GM12878 (cell line): Measurements from ENCODE around the gene MYRFL. TPM values are rescaled to one million over a fixed set of nuclear protein-coding genes. Genes with fewer than 3 reads are reported as not detected.

Experiments used
- ATAC-seq: fragments of 200-7000 bp; cut with Tn5 transposase; 3 replicates; pipeline ENCODE4 v1.9.1; 2020; ENCODE audit warnings: mild to moderate bottlenecking, moderate library complexity
- BruUV-seq: library from RNA; stranded (reverse); fragments of 400-500 nt; replicated peaks from 2 replicates; lab custom pipeline; 2021; lab: Mats Ljungman, UMichigan
- CTCF ChIA-PET: fragments of 300-600 bp; sonication (Branson Sonifier 250); formaldehyde crosslinking; extraction: SDS; loops from one replicate; lab custom pipeline; 2021; ENCODE audit warnings: inconsistent platforms; lab: Yijun Ruan, JAX
- POLR2A ChIA-PET: fragments of 350-600 bp; formaldehyde crosslinking; extraction: SDS; loops from one replicate; lab custom pipeline; 2021; ENCODE audit warnings: inconsistent platforms; lab: Charles Lee
- RAD21 ChIA-PET: fragments of 300-600 bp; sonication (Branson Sonifier 250); formaldehyde crosslinking; loops from one replicate; lab custom pipeline; 2023; ENCODE audit warnings: antibody characterized with exemption; ENCODE audit not compliant: unreplicated experiment; lab: Charles Lee
- SMC1A ChIA-PET: fragments of 300-600 bp; sonication (Branson Sonifier 250); formaldehyde crosslinking; loops from one replicate; lab custom pipeline; 2023; ENCODE audit not compliant: unreplicated experiment, uncharacterized antibody; lab: Charles Lee
- DNase-seq: peaks from one replicate; pipeline ENCODE4 v3.0.0-alpha.2; 2011; ENCODE audit warnings: low read depth, low spot score
- FAIRE-seq: peaks from 3 replicates; lab custom pipeline; 2011; peaks lifted over from hg19 to GRCh38; lab: Jason Lieb, UNC
- H2AFZ ChIP-seq: 2 replicates; pipeline ENCODE4 v1.6.0; 2011; ENCODE audit warnings: low read depth, low read length, control low read depth; ENCODE audit not compliant: control insufficient read depth
- H3K27ac ChIP-seq: 2 replicates; pipeline ENCODE4 v1.5.1; 2011; ENCODE audit warnings: control low read depth; ENCODE audit not compliant: control insufficient read depth, insufficient read depth
- H3K27me3 ChIP-seq, 2 experiments: replicated peaks in 1 of 2; 2 replicates each; pipeline versions ENCODE4 v1.6.0 to v1.6.1; 2011; ENCODE audit warnings: low read length in 1 of 2; ENCODE audit not compliant: control insufficient read depth in 2 of 2, insufficient read depth in 2 of 2
- H3K36me3 ChIP-seq, 2 experiments: 2 replicates each; pipeline ENCODE4 v1.5.1; 2011; ENCODE audit warnings: low read length in 1 of 2; ENCODE audit not compliant: control insufficient read depth in 2 of 2, insufficient read depth in 2 of 2
- H3K4me1 ChIP-seq: 2 replicates; pipeline ENCODE4 v1.6.1; 2011; ENCODE audit warnings: mild to moderate bottlenecking, low read length, moderate library complexity, mixed read lengths; ENCODE audit not compliant: control insufficient read depth, insufficient read depth
- H3K4me2 ChIP-seq: 2 replicates; pipeline ENCODE4 v1.6.0; 2011; ENCODE audit warnings: control low read depth; ENCODE audit not compliant: control insufficient read depth, insufficient read depth
- H3K4me3 ChIP-seq: fragments of 200-600 bp; sonication (generic); 2 replicates; pipeline ENCODE4 v1.5.1; 2016
- H3K79me2 ChIP-seq: 2 replicates; pipeline ENCODE4 v1.6.0; 2011; ENCODE audit warnings: low read length; ENCODE audit not compliant: control insufficient read depth, insufficient read depth
- H3K9ac ChIP-seq: 2 replicates; pipeline ENCODE4 v1.8.0; 2011; ENCODE audit warnings: low read length, control low read depth, mixed read lengths; ENCODE audit not compliant: control insufficient read depth, insufficient read depth
- H3K9me3 ChIP-seq: replicated peaks from 3 replicates; pipeline ENCODE4 v1.5.1; 2011; ENCODE audit warnings: mild to moderate bottlenecking, low read length; ENCODE audit not compliant: control insufficient read depth, insufficient read depth
- H4K20me1 ChIP-seq: 2 replicates; pipeline ENCODE4 v1.6.0; 2011; ENCODE audit not compliant: control insufficient read depth, insufficient read depth
- BACH1 ChIP-seq: fragments of 450-650 bp; IDR thresholded peaks from 2 replicates; pipeline ENCODE4 v1.6.1; 2017; ENCODE audit warnings: mild to moderate bottlenecking, borderline replicate concordance
- CHD4 ChIP-seq: fragments of 200-600 bp; sonication (generic); IDR thresholded peaks from 2 replicates; pipeline ENCODE4 v1.6.1; 2016; ENCODE audit warnings: mild to moderate bottlenecking
- CREB1 ChIP-seq: IDR thresholded peaks from 2 replicates; pipeline ENCODE4 v1.6.1; 2012; ENCODE audit warnings: low read depth, mild to moderate bottlenecking, inconsistent platforms
- EED ChIP-seq: sonication (generic); IDR thresholded peaks from 2 replicates; pipeline ENCODE4 v1.6.1; 2016; ENCODE audit warnings: antibody characterized with exemption, low read depth
- FOXM1 ChIP-seq: IDR thresholded peaks from 2 replicates; pipeline ENCODE4 v1.6.1; 2012; ENCODE audit warnings: low read depth, mild to moderate bottlenecking, inconsistent platforms, low read length, moderate library complexity
- HDAC2 ChIP-seq: fragments of 200-600 bp; sonication (generic); IDR thresholded peaks from 2 replicates; pipeline ENCODE4 v1.6.1; 2017
- HDAC6 ChIP-seq: fragments of 200-600 bp; sonication (generic); IDR thresholded peaks from one replicate; pipeline ENCODE4 v1.8.0; 2017; ENCODE audit warnings: antibody characterized with exemption; ENCODE audit not compliant: unreplicated experiment
- MEF2B ChIP-seq: fragments of 450-650 bp; IDR thresholded peaks from 2 replicates; pipeline ENCODE4 v1.6.1; 2018; ENCODE audit warnings: mild to moderate bottlenecking, moderate library complexity; ENCODE audit not compliant: partially characterized antibody, poor library complexity, severe bottlenecking
- MXI1 ChIP-seq: fragments of 150-350 bp; IDR thresholded peaks from 2 replicates; pipeline ENCODE4 v1.6.1; 2011; ENCODE audit warnings: low read depth, mild to moderate bottlenecking, inconsistent platforms, low read length, improper control_type of control experiment
- RCOR1 ChIP-seq: conservative IDR thresholded peaks from 2 replicates; pipeline ENCODE4 v1.6.1; 2012; ENCODE audit warnings: low read depth, low read length, improper control_type of control experiment
- SP1 ChIP-seq: IDR thresholded peaks from one replicate; pipeline ENCODE4 v1.6.1; 2011; ENCODE audit warnings: low read depth, low read length
- TCF3 ChIP-seq: IDR thresholded peaks from 2 replicates; pipeline ENCODE4 v1.6.1; 2012; ENCODE audit warnings: low read depth, mild to moderate bottlenecking, low read length, borderline replicate concordance; ENCODE audit not compliant: insufficient read depth
- ZZZ3 ChIP-seq: IDR thresholded peaks from 2 replicates; pipeline ENCODE4 v1.6.1; 2011; ENCODE audit warnings: low read depth; ENCODE audit not compliant: control insufficient read depth, insufficient read length
- WGBS: methylation state at CpG from one replicate; pipeline ENCODE4 v1.1.6; 2016; ENCODE audit warnings: low lambda C conversion rate; ENCODE audit not compliant: insufficient replicate concordance, insufficient coverage; ENCODE audit errors: missing lambda C conversion rate; 5-methylcytosine and 5-hydroxymethylcytosine counted together
- in situ Hi-C: fragments of 300-500 bp; cut with MboI; formaldehyde crosslinking; loops from 9 replicates; pipeline ENCODE4 v1.14.3; 2018; ENCODE audit warnings: mixed read lengths
- intact Hi-C: fragments of 100-400 bp; cut with micrococcal nuclease; formaldehyde crosslinking; loops from one replicate; pipeline ENCODE4 v1.14.2; 2022; ENCODE audit not compliant: unreplicated experiment
- polyA plus RNA-seq, 11 experiments: library from polyadenylated mRNA; depleted of rRNA in 4 of 11; unstranded in 6 of 11; stranded (reverse) in 5 of 11; fragments of >200 nt; fragmentation: Nextera tagmentation in 4 of 11; fragmentation: Illumina TruSeq in 1 of 11; extraction: Ambion mirVana in 4 of 11; extraction: Trizol in 1 of 11; gene quantifications; 1 replicate in 1 of 11; 2 replicates in 10 of 11; pipeline versions ENCODE4 v1.2.1 to v1.2.3, GENCODE V29; 2011 to 2016; ENCODE audit warnings: inconsistent platforms in 2 of 11, missing spikeins in 2 of 11, low read depth in 1 of 11
- total RNA-seq, 4 experiments: library from RNA; depleted of rRNA in 3 of 4; stranded (reverse); fragments of >200 nt in 3 of 4; fragmentation: Illumina TruSeq in 1 of 4; extraction: Trizol in 1 of 4; gene quantifications; 2 replicates each; pipeline versions ENCODE4 v1.2.1 to v1.2.3, GENCODE V29; 2013 to 2021
- TF ChIP-seq, protein P1 (sequence below): fragments of 450-650 bp; IDR thresholded peaks from 2 replicates; pipeline ENCODE4 v1.6.1; 2018; ENCODE audit warnings: borderline replicate concordance, mild to moderate bottlenecking; ENCODE audit not compliant: partially characterized antibody
- TF ChIP-seq, protein P2 (sequence below): fragments of 450-650 bp; IDR thresholded peaks from 2 replicates; pipeline ENCODE4 v1.6.1; 2017; ENCODE audit warnings: low read depth, mild to moderate bottlenecking, moderate library complexity

Gene MYRFL
- total and polyA plus RNA-seq, 10 of the 15 experiments (the other 5 are each of a cell fraction or from before 2014, with no cell fraction given): 0.24 to 1.8 (median 0.64) TPM

DNA sequence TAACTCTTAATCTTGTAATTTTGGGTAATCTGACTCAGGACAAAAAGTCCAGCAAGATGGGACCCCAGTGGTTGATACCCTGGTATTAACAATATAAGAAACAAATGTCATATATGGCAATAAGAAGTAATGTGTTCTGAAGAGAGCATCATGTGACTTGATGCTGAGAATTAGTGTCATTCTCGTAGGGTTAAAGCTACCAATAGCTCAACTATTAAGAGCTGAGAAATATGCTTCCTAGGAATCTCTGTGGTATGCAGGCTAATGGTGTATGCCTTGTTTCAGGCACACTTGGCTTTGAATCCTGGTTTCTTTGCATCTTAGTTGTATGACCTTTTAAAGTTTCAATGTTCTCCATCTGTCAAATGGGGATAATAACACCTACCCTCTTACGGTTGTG is 9.1 kb downstream of the MYRFL start:
- H3K9me3 ChIP-seq: no peaks in the 10 kb centered on the region
- intact Hi-C loops (no loop called here), in situ Hi-C loops (no loop called here)
- ATAC-seq (no peak), FAIRE-seq (no peak), DNase-seq (no peak)
- no peak overlapping the region for H3K27ac ChIP-seq
- CTCF ChIA-PET: no interaction called here
- no peak overlapping the region for H3K9ac ChIP-seq
- no peak for TF ChIP-seq HDAC2
- TF ChIP-seq, protein P1, sequence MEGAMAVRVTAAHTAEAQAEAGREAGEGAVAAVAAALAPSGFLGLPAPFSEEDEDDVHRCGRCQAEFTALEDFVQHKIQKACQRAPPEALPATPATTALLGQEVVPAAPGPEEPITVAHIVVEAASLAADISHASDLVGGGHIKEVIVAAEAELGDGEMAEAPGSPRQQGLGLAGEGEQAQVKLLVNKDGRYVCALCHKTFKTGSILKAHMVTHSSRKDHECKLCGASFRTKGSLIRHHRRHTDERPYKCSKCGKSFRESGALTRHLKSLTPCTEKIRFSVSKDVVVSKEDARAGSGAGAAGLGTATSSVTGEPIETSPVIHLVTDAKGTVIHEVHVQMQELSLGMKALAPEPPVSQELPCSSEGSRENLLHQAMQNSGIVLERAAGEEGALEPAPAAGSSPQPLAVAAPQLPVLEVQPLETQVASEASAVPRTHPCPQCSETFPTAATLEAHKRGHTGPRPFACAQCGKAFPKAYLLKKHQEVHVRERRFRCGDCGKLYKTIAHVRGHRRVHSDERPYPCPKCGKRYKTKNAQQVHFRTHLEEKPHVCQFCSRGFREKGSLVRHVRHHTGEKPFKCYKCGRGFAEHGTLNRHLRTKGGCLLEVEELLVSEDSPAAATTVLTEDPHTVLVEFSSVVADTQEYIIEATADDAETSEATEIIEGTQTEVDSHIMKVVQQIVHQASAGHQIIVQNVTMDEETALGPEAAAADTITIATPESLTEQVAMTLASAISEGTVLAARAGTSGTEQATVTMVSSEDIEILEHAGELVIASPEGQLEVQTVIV: no peak
- no peak for TF ChIP-seq EED
- TF ChIP-seq CREB1: no peak
- H3K27me3 ChIP-seq: no peaks in the 10 kb centered on the region
- no peak overlapping the region for H3K4me3 ChIP-seq
- 39% methylated on average over 2 of the region's 2 CpGs for WGBS
- no peaks in the 10 kb centered on the region for H3K79me2 ChIP-seq
- no peak overlapping the region for H2AFZ ChIP-seq
- H3K4me2 ChIP-seq: no peak overlapping the region
- POLR2A ChIA-PET: interaction anchor here (0.7 kb wide), 1 partner anchor 678 kb away, joined by 7 read pairs; no protein-coding TSS in a partner anchor
- RAD21 ChIA-PET: no interaction called here
- BruUV-seq: no TSS peak
- SMC1A ChIA-PET: interaction anchor here (0.7 kb wide), 1 partner anchor 111 kb away, joined by 3 read pairs; no protein-coding TSS in a partner anchor
- no peaks in the 10 kb centered on the region for H3K4me1 ChIP-seq
- H3K36me3 ChIP-seq: no peaks in the 10 kb centered on the region
- no peaks in the 10 kb centered on the region for H4K20me1 ChIP-seq

DNA sequence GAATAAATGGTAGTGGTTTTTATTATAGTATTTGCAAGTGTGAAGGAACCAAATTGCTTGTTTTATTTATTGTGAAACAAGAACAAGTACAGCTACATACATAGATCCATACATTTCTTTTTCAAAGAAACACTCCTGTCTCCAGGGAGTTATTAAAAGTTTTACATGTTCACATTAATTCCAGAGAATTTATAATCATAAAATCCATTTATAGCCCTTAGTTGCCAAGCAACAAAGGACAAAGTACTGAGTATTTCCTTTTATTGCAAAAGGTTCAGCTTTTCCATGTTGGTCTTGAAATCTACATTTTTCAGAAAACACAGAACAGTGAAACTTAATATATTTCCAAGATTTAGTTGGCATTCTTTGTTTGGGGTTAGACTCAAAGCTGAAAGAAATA is 9.5 kb downstream of the MYRFL start:
- no peaks in the 10 kb centered on the region for H3K27me3 ChIP-seq
- H3K79me2 ChIP-seq: no peaks in the 10 kb centered on the region
- ChIA-PET CTCF (no interaction called here), RAD21 (no interaction called here), SMC1A (no interaction called here), POLR2A (no interaction called here)
- no peaks in the 10 kb centered on the region for H3K4me1 ChIP-seq
- no TSS peak for BruUV-seq
- no peaks in the 10 kb centered on the region for H3K36me3 ChIP-seq
- ATAC-seq: no peak
- no peak overlapping the region for H3K4me2 ChIP-seq
- in situ Hi-C loops (no loop called here), intact Hi-C loops (no loop called here)
- H4K20me1 ChIP-seq: no peaks in the 10 kb centered on the region
- H3K27ac ChIP-seq: no peak overlapping the region
- no peak overlapping the region for H3K4me3 ChIP-seq
- DNase-seq: no peak
- no peak overlapping the region for H2AFZ ChIP-seq
- no peak for FAIRE-seq
- H3K9me3 ChIP-seq: no peaks in the 10 kb centered on the region
- no peak overlapping the region for H3K9ac ChIP-seq
- TF ChIP-seq HDAC6: no peak
- TF ChIP-seq RCOR1: no peak
- TF ChIP-seq FOXM1: no peak
- TF ChIP-seq TCF3: no peak
- no peak for TF ChIP-seq CHD4
- TF ChIP-seq MEF2B: no peak
- TF ChIP-seq MXI1: no peak
- no peak for TF ChIP-seq ZZZ3
- TF ChIP-seq, protein P2, sequence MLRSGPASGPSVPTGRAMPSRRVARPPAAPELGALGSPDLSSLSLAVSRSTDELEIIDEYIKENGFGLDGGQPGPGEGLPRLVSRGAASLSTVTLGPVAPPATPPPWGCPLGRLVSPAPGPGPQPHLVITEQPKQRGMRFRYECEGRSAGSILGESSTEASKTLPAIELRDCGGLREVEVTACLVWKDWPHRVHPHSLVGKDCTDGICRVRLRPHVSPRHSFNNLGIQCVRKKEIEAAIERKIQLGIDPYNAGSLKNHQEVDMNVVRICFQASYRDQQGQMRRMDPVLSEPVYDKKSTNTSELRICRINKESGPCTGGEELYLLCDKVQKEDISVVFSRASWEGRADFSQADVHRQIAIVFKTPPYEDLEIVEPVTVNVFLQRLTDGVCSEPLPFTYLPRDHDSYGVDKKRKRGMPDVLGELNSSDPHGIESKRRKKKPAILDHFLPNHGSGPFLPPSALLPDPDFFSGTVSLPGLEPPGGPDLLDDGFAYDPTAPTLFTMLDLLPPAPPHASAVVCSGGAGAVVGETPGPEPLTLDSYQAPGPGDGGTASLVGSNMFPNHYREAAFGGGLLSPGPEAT: no peak
- no peak for TF ChIP-seq BACH1
- TF ChIP-seq SP1: no peak
